Prostate gland (tissue), 2 donors: ENCODE data around the gene NUDT5.

Experiments
- CTCF ChIP-seq, 4 experiments: fragments of 200-600 bp in 2 of 4; fragments of 450-650 bp in 2 of 4; sonication (generic) in 2 of 4; IDR thresholded peaks; 1 replicate in 3 of 4; 2 replicates in 1 of 4; pipeline ENCODE4 v1.5.1; 2016 to 2019; ENCODE audit warnings: antibody characterized with exemption in 4 of 4, mild to moderate bottlenecking in 2 of 4, moderate library complexity in 2 of 4
- POLR2AphosphoS5 ChIP-seq: sonication (generic); formaldehyde crosslinking; IDR thresholded peaks from one replicate; pipeline ENCODE4 v1.6.1; 2017; ENCODE audit warnings: antibody characterized with exemption

GRCh38 chr10:12194752-12195271, 879 bp downstream of the NUDT5 start:
- TF ChIP-seq CTCF (IDR thresholded peaks at IDR 0.05), result no peak
- TF ChIP-seq POLR2AphosphoS5, result no peak
